ENCODE data around the gene ADGRD1. TPM values are rescaled to one million over a fixed set of nuclear protein-coding genes. Genes with fewer than 3 reads are reported as not detected.

The ADGRD1 gene
- total RNA-seq, 4 donors from 2014 or later: 8.3 to 18.1 (median 12.5) TPM

DNA sequence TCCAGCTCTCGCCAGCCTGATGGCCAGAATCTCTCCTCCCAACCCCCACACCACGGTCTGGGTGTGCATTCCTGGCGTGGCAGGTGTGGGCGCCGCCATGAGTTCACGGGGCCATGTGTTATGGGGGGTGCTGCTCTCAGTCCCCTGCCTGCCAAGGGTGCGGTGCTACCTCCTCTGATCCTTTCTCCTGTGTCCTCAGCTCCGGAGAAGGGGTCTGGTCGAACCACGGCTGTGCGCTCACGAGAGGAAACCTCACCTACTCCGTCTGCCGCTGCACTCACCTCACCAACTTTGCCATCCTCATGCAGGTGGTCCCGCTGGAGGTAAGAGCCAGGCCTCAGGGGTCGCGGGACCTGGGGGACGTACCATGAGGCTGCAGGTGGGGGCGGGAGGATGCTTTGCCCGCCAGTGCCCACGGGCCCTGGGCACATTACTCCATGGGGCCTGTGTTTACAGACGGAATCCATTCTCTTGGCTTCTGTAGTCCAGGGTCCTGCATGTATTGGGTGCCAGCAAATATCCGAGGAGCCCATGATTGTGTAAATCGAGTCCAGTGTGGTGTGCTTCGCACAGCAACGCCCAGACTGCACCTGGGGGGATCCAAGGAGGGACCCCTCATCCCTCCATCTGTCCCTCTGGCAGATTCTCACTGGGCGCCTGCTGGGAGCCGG is 130.8 kb downstream of the ADGRD1 start:
- intact Hi-C loops (cut with DNase I; ENCODE audit: low total_unique reads): no loop called here
- H3K27me3 ChIP-seq: no peaks in the 10 kb centered on the region
- H3K4me1 ChIP-seq: no peaks in the 10 kb centered on the region
- no peak overlapping the region for H3K27ac ChIP-seq
- no peaks in the 10 kb centered on the region for H3K9me3 ChIP-seq
- TF ChIP-seq, protein P1, sequence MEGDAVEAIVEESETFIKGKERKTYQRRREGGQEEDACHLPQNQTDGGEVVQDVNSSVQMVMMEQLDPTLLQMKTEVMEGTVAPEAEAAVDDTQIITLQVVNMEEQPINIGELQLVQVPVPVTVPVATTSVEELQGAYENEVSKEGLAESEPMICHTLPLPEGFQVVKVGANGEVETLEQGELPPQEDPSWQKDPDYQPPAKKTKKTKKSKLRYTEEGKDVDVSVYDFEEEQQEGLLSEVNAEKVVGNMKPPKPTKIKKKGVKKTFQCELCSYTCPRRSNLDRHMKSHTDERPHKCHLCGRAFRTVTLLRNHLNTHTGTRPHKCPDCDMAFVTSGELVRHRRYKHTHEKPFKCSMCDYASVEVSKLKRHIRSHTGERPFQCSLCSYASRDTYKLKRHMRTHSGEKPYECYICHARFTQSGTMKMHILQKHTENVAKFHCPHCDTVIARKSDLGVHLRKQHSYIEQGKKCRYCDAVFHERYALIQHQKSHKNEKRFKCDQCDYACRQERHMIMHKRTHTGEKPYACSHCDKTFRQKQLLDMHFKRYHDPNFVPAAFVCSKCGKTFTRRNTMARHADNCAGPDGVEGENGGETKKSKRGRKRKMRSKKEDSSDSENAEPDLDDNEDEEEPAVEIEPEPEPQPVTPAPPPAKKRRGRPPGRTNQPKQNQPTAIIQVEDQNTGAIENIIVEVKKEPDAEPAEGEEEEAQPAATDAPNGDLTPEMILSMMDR (IDR thresholded peaks at IDR 0.05): no peak
- TF ChIP-seq POLR2A (IDR thresholded peaks at IDR 0.05) (no peak), POLR2AphosphoS5 (IDR thresholded peaks at IDR 0.05) (no peak), EP300 (IDR thresholded peaks at IDR 0.05; ENCODE audit: low read depth) (no peak)
- DNase-seq: no peak
- WGBS, 2 donors (ENCODE audit: low coverage in 1 of 2): 40 to 87% methylated on average over 2 to 25 of the region's 28 CpGs
- no peak overlapping the region for H3K4me3 ChIP-seq
- in situ Hi-C loops (cut with MboI; ENCODE audit: low pct_ligation_motif_present in 1 of 4, low pct_unique_long_range_greater_than_20kb in 1 of 4, low sequenced_read_pairs in 3 of 4): no loop called here
- no peaks in the 10 kb centered on the region for H3K36me3 ChIP-seq

GRCh38 chr12:131085125-131085815 is 131.6 kb downstream of the ADGRD1 start:
- Histone ChIP-seq H3K4me3 (no peak overlapping the region), H3K4me1 (no peaks in the 10 kb centered on the region), H3K27me3 (no peaks in the 10 kb centered on the region), H3K36me3 (no peaks in the 10 kb centered on the region), H3K9me3 (no peaks in the 10 kb centered on the region), H3K27ac (no peak overlapping the region)
- in situ Hi-C loops (cut with MboI; ENCODE audit: low pct_ligation_motif_present in 1 of 4, low pct_unique_long_range_greater_than_20kb in 1 of 4, low sequenced_read_pairs in 3 of 4): no loop called here
- 75 to 80% methylated on average over 1 to 21 of the region's 22 CpGs for whole genome bisulfite sequencing, 2 donors (ENCODE audit: low coverage in 1 of 2)
- TF ChIP-seq POLR2AphosphoS5 (IDR thresholded peaks at IDR 0.05): no peak
- TF ChIP-seq POLR2A (IDR thresholded peaks at IDR 0.05): no peak
- TF ChIP-seq, protein P1 (IDR thresholded peaks at IDR 0.05): no peak
- TF ChIP-seq EP300 (IDR thresholded peaks at IDR 0.05; ENCODE audit: low read depth): no peak
- no peak for DNase-seq
- intact Hi-C loops (cut with DNase I; ENCODE audit: low total_unique reads): no loop called here

DNA sequence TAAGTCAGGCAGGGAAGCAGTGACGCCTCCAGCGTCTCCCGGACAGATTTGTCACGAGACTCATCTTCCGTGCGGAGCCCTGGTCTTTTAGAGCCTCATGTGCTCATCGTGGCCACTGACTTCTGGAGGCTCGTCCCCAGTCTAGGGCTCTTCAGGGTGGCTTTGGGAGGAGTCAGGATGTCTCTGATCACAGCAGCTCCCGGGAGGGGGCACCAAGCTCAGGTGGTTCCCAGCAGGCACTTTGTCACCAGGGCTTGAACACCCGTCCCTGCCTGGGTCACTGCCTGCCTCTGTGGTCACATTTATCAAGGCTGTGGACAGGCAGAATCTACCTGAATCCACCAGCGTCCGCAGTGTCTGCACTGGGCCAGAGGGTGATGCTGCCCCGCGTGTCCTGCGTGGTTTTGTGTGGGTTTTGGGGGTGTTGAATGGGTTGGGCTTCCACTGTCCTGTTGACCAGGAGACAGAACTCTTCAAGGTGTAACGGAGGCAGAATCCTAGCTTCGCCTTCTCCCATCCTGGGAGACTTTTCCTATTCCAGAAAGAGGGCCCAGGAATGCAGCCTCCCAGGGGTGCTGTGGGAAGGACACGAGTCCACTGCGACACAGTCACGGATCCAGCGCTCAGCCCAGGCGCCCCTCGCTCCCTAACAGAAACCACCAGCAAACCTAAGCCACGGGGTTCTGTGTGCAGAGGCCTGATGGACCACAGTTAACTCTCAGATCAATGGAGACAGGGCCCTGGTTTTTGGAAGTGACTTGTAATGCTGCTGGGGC is 132.3 kb downstream of the ADGRD1 start:
- DNase-seq: no peak
- intact Hi-C loops (cut with DNase I; ENCODE audit: low total_unique reads) (no loop called here), in situ Hi-C loops (cut with MboI; ENCODE audit: low pct_ligation_motif_present in 1 of 4, low pct_unique_long_range_greater_than_20kb in 1 of 4, low sequenced_read_pairs in 3 of 4) (no loop called here)
- Histone ChIP-seq H3K36me3 (no peaks in the 10 kb centered on the region), H3K4me3 (no peak overlapping the region), H3K9me3 (no peaks in the 10 kb centered on the region), H3K4me1 (no peaks in the 10 kb centered on the region), H3K27ac (no peak overlapping the region), H3K27me3 (no peaks in the 10 kb centered on the region)
- TF ChIP-seq POLR2AphosphoS5 (IDR thresholded peaks at IDR 0.05): no peak
- TF ChIP-seq POLR2A (IDR thresholded peaks at IDR 0.05): no peak
- no peak for TF ChIP-seq EP300 (IDR thresholded peaks at IDR 0.05; ENCODE audit: low read depth)
- TF ChIP-seq, protein P1 (IDR thresholded peaks at IDR 0.05): no peak
- 87% methylated on average over 23 of the region's 24 CpGs; no CpG with 5 or more reads in 1 of the 2 donors for WGBS, 2 donors (ENCODE audit: low coverage in 1 of 2)

- WGBS, 2 donors (ENCODE audit: low coverage in 1 of 2): 83% methylated on average over 24 of the region's 24 CpGs; no CpG with 5 or more reads in 1 of the 2 donors
- in situ Hi-C loops (cut with MboI; ENCODE audit: low pct_ligation_motif_present in 1 of 4, low pct_unique_long_range_greater_than_20kb in 1 of 4, low sequenced_read_pairs in 3 of 4): no loop called here
- TF ChIP-seq EP300 (IDR thresholded peaks at IDR 0.05; ENCODE audit: low read depth) (no peak), POLR2A (IDR thresholded peaks at IDR 0.05) (no peak), POLR2AphosphoS5 (IDR thresholded peaks at IDR 0.05) (no peak)
- TF ChIP-seq, protein P1 (IDR thresholded peaks at IDR 0.05): no peak
These were observed 133.7 kb downstream of the ADGRD1 start for GRCh38 chr12:131087302-131087818.

More at GRCh38 chr12:131087302-131087818, 133.7 kb downstream of the ADGRD1 start:
- H3K27ac ChIP-seq: no peak overlapping the region
- H3K36me3 ChIP-seq: no peaks in the 10 kb centered on the region
- no peaks in the 10 kb centered on the region for H3K27me3 ChIP-seq
- no peak for DNase-seq
- intact Hi-C loops (cut with DNase I; ENCODE audit: low total_unique reads): no loop called here
- H3K4me1 ChIP-seq: no peaks in the 10 kb centered on the region
- no peaks in the 10 kb centered on the region for H3K9me3 ChIP-seq
- H3K4me3 ChIP-seq: no peak overlapping the region
